ENCODE measurements around the gene PTPRM. TPM values are rescaled to one million over a fixed set of nuclear protein-coding genes. Genes with fewer than 3 reads are reported as not detected.

Gene PTPRM
- total and polyA plus RNA-seq, 2 of the 8 experiments (the other 6 are each of a cell fraction or from before 2014, with no cell fraction given), result 4.1 to 7.0 TPM

DNA sequence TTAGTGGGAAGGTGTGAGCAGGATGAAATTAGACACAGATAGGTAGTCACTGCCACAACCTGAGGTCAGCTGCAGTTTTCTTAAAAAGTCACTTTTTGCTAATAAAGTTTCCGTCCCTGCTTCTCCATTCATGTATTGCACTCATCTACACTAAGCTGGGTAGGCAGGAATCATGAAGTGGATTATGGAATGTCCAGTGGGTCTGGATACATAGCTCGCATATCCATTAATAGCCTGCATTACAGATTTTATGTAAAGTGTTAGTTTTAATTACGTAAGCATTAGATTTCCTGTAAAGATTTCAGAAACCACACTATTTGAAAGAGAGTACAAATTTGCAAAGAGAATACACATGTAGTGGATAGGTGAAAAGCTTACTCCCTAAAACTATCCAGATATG, 30.4 kb downstream of the PTPRM start:
- DNase-seq (ENCODE audit: low read depth in 1 of 2, low spot score in 2 of 2) (no peak), FAIRE-seq (no peak)
- Histone ChIP-seq H3K9me3 (ENCODE audit: insufficient read depth in 2 of 2, low read depth in 1 of 2, low read length in 1 of 2) (no peaks in the 10 kb centered on the region), H3K23ac (ENCODE audit: insufficient read length) (no peak overlapping the region), H2AFZ (ENCODE audit: low read length) (no peak overlapping the region), H3K4me1 (replicated peaks in 1 of 4; ENCODE audit: control insufficient read depth in 3 of 4, insufficient read depth in 4 of 4, low read length in 3 of 4) (peaks cover 0 to 7% (median 3%) of the 10 kb centered on the region in 4 experiments), H3K14ac (ENCODE audit: insufficient read length) (no peak overlapping the region), H4K5ac (ENCODE audit: insufficient read length, low read depth, low read length) (no peak overlapping the region), H4K20me1 (replicated peaks in 1 of 2; ENCODE audit: control insufficient read depth in 1 of 2, insufficient read depth in 2 of 2, low read length in 2 of 2) (no peaks in the 10 kb centered on the region), H4K8ac (ENCODE audit: extremely low read depth, insufficient read depth, low read length) (no peak overlapping the region), H3K4me3 (ENCODE audit: extremely low read depth in 1 of 4, insufficient read depth in 2 of 4, low read depth in 3 of 4, low read length in 4 of 4) (no peak overlapping the region), H3K18ac (ENCODE audit: extremely low read depth, low read length) (no peak overlapping the region), H2BK20ac (ENCODE audit: low read length) (no peak overlapping the region), H2AK5ac (ENCODE audit: low read depth, low read length) (no peak overlapping the region), H3K9ac (replicated peaks in 1 of 4; ENCODE audit: extremely low read depth in 1 of 4, low read depth in 3 of 4, low read length in 3 of 4) (no peak overlapping the region), H3K56ac (replicated peaks; ENCODE audit: insufficient read length, low read depth, low read length) (no peak overlapping the region), H4K91ac (replicated peaks; ENCODE audit: insufficient read length, low read length) (no peak overlapping the region), H3K79me2 (ENCODE audit: control insufficient read depth in 1 of 2, insufficient read depth in 2 of 2, low read length in 2 of 2) (no peaks in the 10 kb centered on the region), H3K27ac (ENCODE audit: low read depth, low read length) (no peak overlapping the region), H3K4ac (replicated peaks; ENCODE audit: insufficient read length, low read depth, low read length) (no peak overlapping the region), H2BK15ac (ENCODE audit: low read length) (no peak overlapping the region), H3K27me3 (replicated peaks in 1 of 4; ENCODE audit: control insufficient read depth in 3 of 4, extremely low read depth in 1 of 4, insufficient read depth in 3 of 4, low read length in 3 of 4) (no peaks in the 10 kb centered on the region), H3K4me2 (ENCODE audit: insufficient read depth in 1 of 2, low read depth in 2 of 2, low read length in 2 of 2) (no peak overlapping the region), H2BK12ac (ENCODE audit: low read depth, low read length) (no peak overlapping the region), H2BK5ac (ENCODE audit: low read depth, low read length) (no peak overlapping the region), H3K36me3 (ENCODE audit: control insufficient read depth in 2 of 4, insufficient read depth in 4 of 4, low read length in 3 of 4) (no peaks in the 10 kb centered on the region), H2BK120ac (replicated peaks; ENCODE audit: low read depth, low read length) (no peak overlapping the region), H3K23me2 (ENCODE audit: low read depth, low read length) (no peaks in the 10 kb centered on the region), H3K79me1 (ENCODE audit: low read depth, low read length) (no peaks in the 10 kb centered on the region)
- POLR2A ChIA-PET (ENCODE audit: partially characterized antibody), result no interaction called here
- CTCF ChIA-PET (ENCODE audit: partially characterized antibody), result interaction anchor here (0.6 to 1.1 kb wide), 4 partner anchors 20 to 392 kb away, joined by 3 to 4 read pairs (median 4); no protein-coding TSS in a partner anchor
- whole genome bisulfite sequencing, 2 experiments (ENCODE audit: extremely low coverage in 1 of 2, insufficient coverage in 1 of 2, insufficient read length in 1 of 2, insufficient replicate concordance in 2 of 2, low coverage in 1 of 2, low lambda C conversion rate in 2 of 2, missing lambda C conversion rate in 1 of 2), result 89% methylated on average over 3 of the region's 3 CpGs; no CpG with 5 or more reads in 1 of the 2 experiments
- TF ChIP-seq HDAC2 (IDR thresholded peaks at IDR 0.05; ENCODE audit: borderline replicate concordance in 1 of 2, low read depth in 2 of 2, low read length in 2 of 2), result no peak
